Endothelial cell of umbilical vein (primary cell): ENCODE data around the gene CTNND2. TPM values are rescaled to one million over a fixed set of nuclear protein-coding genes. Genes with fewer than 3 reads are reported as not detected.

ENCODE experiments used
- BruUV-seq: library from RNA; stranded (reverse); fragments of 400-500 nt; replicated peaks from 2 replicates; lab custom pipeline; 2021; lab: Mats Ljungman, UMichigan
- CTCF ChIA-PET: fragments of 300-600, 350-600 bp; sonication (Branson Sonifier 250); formaldehyde crosslinking; loops from one replicate; lab custom pipeline; 2021; ENCODE audit warnings: antibody characterized with exemption, inconsistent platforms; lab: Charles Lee
- POLR2A ChIA-PET: fragments of 300-600, 350-600 bp; sonication (Branson Sonifier 250); formaldehyde crosslinking; loops from one replicate; lab custom pipeline; 2021; ENCODE audit warnings: antibody characterized with exemption, inconsistent platforms; lab: Charles Lee
- DNase-seq: peaks from one replicate; pipeline ENCODE4 v3.0.0-alpha.2; 2011; ENCODE audit warnings: low read depth, low spot score
- FAIRE-seq: peaks from 2 replicates; lab custom pipeline; 2011; peaks lifted over from hg19 to GRCh38; lab: Jason Lieb, UNC
- H2AFZ ChIP-seq: 2 replicates; pipeline ENCODE4 v1.6.0; 2012; ENCODE audit warnings: low read depth, low read length, control low read depth, inconsistent platforms
- H3K27ac ChIP-seq: 2 replicates; pipeline ENCODE4 v1.5.1; 2011; ENCODE audit warnings: low read depth, mild to moderate bottlenecking, control low read depth, low read length, moderate library complexity; ENCODE audit not compliant: insufficient read depth
- H3K27me3 ChIP-seq, 2 experiments: 2 replicates each; pipeline versions ENCODE4 v1.6.0 to v1.6.1; 2011; ENCODE audit warnings: low read length in 2 of 2, mixed read lengths in 1 of 2; ENCODE audit not compliant: control insufficient read depth in 2 of 2, insufficient read depth in 2 of 2
- H3K36me3 ChIP-seq, 2 experiments: 2 replicates in 1 of 2; 3 replicates in 1 of 2; pipeline ENCODE4 v1.5.1; 2011; ENCODE audit warnings: low read length in 2 of 2, mild to moderate bottlenecking in 1 of 2, moderate library complexity in 1 of 2; ENCODE audit not compliant: control insufficient read depth in 2 of 2, insufficient read depth in 2 of 2; ENCODE audit errors: extremely low read depth in 1 of 2
- H3K4me1 ChIP-seq: 3 replicates; pipeline ENCODE4 v1.5.1; 2011; ENCODE audit warnings: mild to moderate bottlenecking, low read length; ENCODE audit not compliant: control insufficient read depth, insufficient read depth; ENCODE audit errors: extremely low read depth
- H3K4me2 ChIP-seq: 2 replicates; pipeline ENCODE4 v1.6.1; 2011; ENCODE audit warnings: low read length, control low read depth, mixed read lengths; ENCODE audit not compliant: insufficient read depth
- H3K4me3 ChIP-seq, 3 experiments: fragments of 200-600 bp in 1 of 3; sonication (generic), shearing (Covaris generic) in 1 of 3; replicated peaks in 1 of 3; 2 replicates each; pipeline ENCODE4 v1.5.1; 2011 to 2016; ENCODE audit warnings: control low read depth in 3 of 3, low read length in 3 of 3, mild to moderate bottlenecking in 2 of 3, inconsistent platforms in 1 of 3, low read depth in 1 of 3, moderate library complexity in 1 of 3; ENCODE audit not compliant: insufficient read depth in 1 of 3
- H3K79me2 ChIP-seq: 2 replicates; pipeline ENCODE4 v1.6.0; 2012; ENCODE audit warnings: low read length, inconsistent platforms; ENCODE audit not compliant: control insufficient read depth, insufficient read depth
- H3K9ac ChIP-seq: replicated peaks from 2 replicates; pipeline ENCODE3; 2011; ENCODE audit warnings: low read length, control low read depth; ENCODE audit not compliant: insufficient read depth; ENCODE audit errors: extremely low read depth
- H3K9me1 ChIP-seq: replicated peaks from 3 replicates; pipeline ENCODE4 v1.6.0; 2011; ENCODE audit warnings: mild to moderate bottlenecking, low read length; ENCODE audit not compliant: control insufficient read depth, insufficient read depth; ENCODE audit errors: extremely low read depth
- H3K9me3 ChIP-seq: replicated peaks from 2 replicates; pipeline ENCODE4 v1.5.1; 2012; ENCODE audit warnings: low read length, inconsistent platforms; ENCODE audit not compliant: control insufficient read depth, insufficient read depth
- H4K20me1 ChIP-seq: replicated peaks from 2 replicates; pipeline ENCODE3; 2011; ENCODE audit warnings: mild to moderate bottlenecking, low read length; ENCODE audit not compliant: control insufficient read depth, insufficient read depth; ENCODE audit errors: extremely low read depth
- EZH2 ChIP-seq: IDR thresholded peaks from 2 replicates; pipeline ENCODE4 v1.6.1; 2012; ENCODE audit warnings: borderline replicate concordance, low read depth, mild to moderate bottlenecking, moderate library complexity, low read length, inconsistent platforms; ENCODE audit not compliant: severe bottlenecking
- FOS ChIP-seq: IDR thresholded peaks from 2 replicates; pipeline ENCODE4 v1.6.1; 2011; ENCODE audit warnings: mild to moderate bottlenecking, low read length, moderate library complexity, borderline replicate concordance; ENCODE audit not compliant: insufficient read depth
- GATA2 ChIP-seq: IDR thresholded peaks from 2 replicates; pipeline ENCODE4 v1.7.0; 2011; ENCODE audit warnings: low read depth, mild to moderate bottlenecking, moderate library complexity, mixed read lengths, low read length; ENCODE audit not compliant: insufficient read length, insufficient read depth
- JUN ChIP-seq: IDR thresholded peaks from 2 replicates; pipeline ENCODE4 v1.6.1; 2011; ENCODE audit warnings: borderline replicate concordance, low read depth; ENCODE audit not compliant: insufficient read length, insufficient read depth
- MAX ChIP-seq: IDR thresholded peaks from 2 replicates; pipeline ENCODE4 v1.6.1; 2011; ENCODE audit not compliant: insufficient read depth, insufficient read length
- MYC ChIP-seq: IDR thresholded peaks from one replicate; pipeline ENCODE4 v1.6.1; 2011; ENCODE audit warnings: mild to moderate bottlenecking, low read depth, low read length
- POLR2A ChIP-seq: IDR thresholded peaks from 2 replicates; pipeline ENCODE4 v1.6.1; 2012; ENCODE audit warnings: low read depth, mild to moderate bottlenecking, control low read depth, low read length
- POLR2AphosphoS5 ChIP-seq: IDR thresholded peaks from 2 replicates; pipeline ENCODE4 v1.6.1; 2012; ENCODE audit warnings: low read depth, mild to moderate bottlenecking, control low read depth, low read length, moderate library complexity; ENCODE audit not compliant: insufficient read depth
- dilution Hi-C: fragments of 300-500 bp; cut with MboI; formaldehyde crosslinking; loops from one replicate; pipeline ENCODE4 v1.15.0; 2019; ENCODE audit warnings: low sequenced_read_pairs; ENCODE audit not compliant: extremely low pct_ligation_motif_present
- intact Hi-C: fragments of 100-400 bp; cut with micrococcal nuclease; formaldehyde crosslinking; loops from one replicate; pipeline ENCODE4 v1.10.0; 2022
- polyA plus RNA-seq, 4 experiments: library from polyadenylated mRNA; depleted of rRNA in 3 of 4; stranded (reverse) in 3 of 4; unstranded in 1 of 4; fragments of >200 nt; gene quantifications; 2 replicates each; pipeline versions ENCODE4 v1.2.1 to v1.2.3, GENCODE V29; 2011 to 2012; ENCODE audit warnings: missing spikeins in 1 of 4
- total RNA-seq: library from RNA; stranded (reverse); gene quantifications from 2 replicates; pipeline ENCODE4 v1.2.3, GENCODE V29; 2021
- TF ChIP-seq, protein P1 (sequence below), 2 donors: IDR thresholded peaks; 1 replicate in 1 of 2; 2 replicates in 1 of 2; pipeline ENCODE4 v1.5.1; 2011; ENCODE audit warnings: low read length in 2 of 2, mild to moderate bottlenecking in 2 of 2, moderate library complexity in 2 of 2, control low read depth in 1 of 2, inconsistent platforms in 1 of 2, low read depth in 1 of 2; ENCODE audit not compliant: insufficient read depth in 1 of 2; ENCODE audit errors: extremely low read depth in 1 of 2

The CTNND2 gene
- total and polyA plus RNA-seq, 2 donors (not counting 3 experiments of a cell fraction or from before 2014, with no cell fraction given): not detected

DNA sequence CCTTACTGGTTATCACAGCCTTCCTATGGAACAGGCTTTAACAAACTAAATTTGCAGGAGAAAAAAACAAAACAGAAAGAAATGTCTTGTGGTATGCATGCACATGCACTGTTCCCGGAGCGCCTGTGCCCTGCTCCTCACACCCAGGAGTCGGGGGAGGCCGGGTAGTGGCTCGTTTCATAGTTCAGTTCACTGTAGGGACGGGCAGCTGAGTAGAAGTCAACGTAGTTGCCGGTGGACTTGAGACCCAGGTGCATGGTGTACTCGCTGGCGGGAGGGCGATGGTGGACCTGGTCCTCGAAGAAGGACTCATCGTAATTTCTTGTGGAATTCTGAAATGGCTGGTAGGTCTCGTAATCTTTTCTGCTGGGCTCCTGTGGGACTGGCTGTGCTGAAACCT, 930.9 kb downstream of the CTNND2 start:
- H3K9me3 ChIP-seq: no peaks in the 10 kb centered on the region
- intact Hi-C loops (no loop called here), dilution Hi-C loops (no loop called here)
- no peaks in the 10 kb centered on the region for H3K4me1 ChIP-seq
- ChIA-PET CTCF (no interaction called here), POLR2A (no interaction called here)
- TF ChIP-seq POLR2AphosphoS5 (no peak), EZH2 (no peak), MYC (no peak), MAX (no peak), GATA2 (no peak)
- no peaks in the 10 kb centered on the region for H3K36me3 ChIP-seq
- no peaks in the 10 kb centered on the region for H3K9me1 ChIP-seq
- no peaks in the 10 kb centered on the region for H4K20me1 ChIP-seq
- H3K9ac ChIP-seq: no peak overlapping the region
- H3K4me3 ChIP-seq: no peak overlapping the region
- DNase-seq: no peak
- H3K4me2 ChIP-seq: no peak overlapping the region
- H3K27ac ChIP-seq: no peak overlapping the region
- H3K27me3 ChIP-seq: no peaks in the 10 kb centered on the region
- H3K79me2 ChIP-seq: no peaks in the 10 kb centered on the region
- no peak for FAIRE-seq
- BruUV-seq: no TSS peak
- H2AFZ ChIP-seq: no peak overlapping the region

- no peak for FAIRE-seq
- intact Hi-C loops: no loop called here
These were observed 934.5 kb downstream of the CTNND2 start for GRCh38 chr5:10969684-10970180.

More at GRCh38 chr5:10969684-10970180, 934.5 kb downstream of the CTNND2 start:
- H3K4me1 ChIP-seq: no peaks in the 10 kb centered on the region
- no peak for DNase-seq
- H3K27ac ChIP-seq: no peak overlapping the region
- H4K20me1 ChIP-seq: no peaks in the 10 kb centered on the region
- H3K79me2 ChIP-seq: no peaks in the 10 kb centered on the region
- H3K9ac ChIP-seq: no peak overlapping the region
- ChIA-PET POLR2A (no interaction called here), CTCF (no interaction called here)
- no peak overlapping the region for H2AFZ ChIP-seq
- H3K36me3 ChIP-seq: no peaks in the 10 kb centered on the region
- H3K4me3 ChIP-seq: no peak overlapping the region
- H3K27me3 ChIP-seq: no peaks in the 10 kb centered on the region
- no peaks in the 10 kb centered on the region for H3K9me3 ChIP-seq
- TF ChIP-seq POLR2A: no peak
- no peak for TF ChIP-seq EZH2
- no peak for TF ChIP-seq MYC
- TF ChIP-seq MAX: no peak
- TF ChIP-seq POLR2AphosphoS5: no peak
- TF ChIP-seq JUN: no peak
- TF ChIP-seq, protein P1, sequence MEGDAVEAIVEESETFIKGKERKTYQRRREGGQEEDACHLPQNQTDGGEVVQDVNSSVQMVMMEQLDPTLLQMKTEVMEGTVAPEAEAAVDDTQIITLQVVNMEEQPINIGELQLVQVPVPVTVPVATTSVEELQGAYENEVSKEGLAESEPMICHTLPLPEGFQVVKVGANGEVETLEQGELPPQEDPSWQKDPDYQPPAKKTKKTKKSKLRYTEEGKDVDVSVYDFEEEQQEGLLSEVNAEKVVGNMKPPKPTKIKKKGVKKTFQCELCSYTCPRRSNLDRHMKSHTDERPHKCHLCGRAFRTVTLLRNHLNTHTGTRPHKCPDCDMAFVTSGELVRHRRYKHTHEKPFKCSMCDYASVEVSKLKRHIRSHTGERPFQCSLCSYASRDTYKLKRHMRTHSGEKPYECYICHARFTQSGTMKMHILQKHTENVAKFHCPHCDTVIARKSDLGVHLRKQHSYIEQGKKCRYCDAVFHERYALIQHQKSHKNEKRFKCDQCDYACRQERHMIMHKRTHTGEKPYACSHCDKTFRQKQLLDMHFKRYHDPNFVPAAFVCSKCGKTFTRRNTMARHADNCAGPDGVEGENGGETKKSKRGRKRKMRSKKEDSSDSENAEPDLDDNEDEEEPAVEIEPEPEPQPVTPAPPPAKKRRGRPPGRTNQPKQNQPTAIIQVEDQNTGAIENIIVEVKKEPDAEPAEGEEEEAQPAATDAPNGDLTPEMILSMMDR (IDR thresholded peaks at IDR 0.05; ENCODE audit: extremely low read depth in 1 of 2, insufficient read depth in 1 of 2, low read depth in 1 of 2, low read length in 2 of 2): no peak
- TF ChIP-seq FOS: no peak
- TF ChIP-seq GATA2: no peak
- H3K4me2 ChIP-seq: no peak overlapping the region
- dilution Hi-C loops: no loop called here
- H3K9me1 ChIP-seq: no peaks in the 10 kb centered on the region
- BruUV-seq: no TSS peak
